Measurements from ENCODE around the gene COL27A1.

Gene COL27A1

GRCh38 chr9:114281473-114282103 lies 126.3 kb downstream of the COL27A1 start:
- H3K27me3 ChIP-seq (ENCODE audit: insufficient read depth, poor library complexity, severe bottlenecking): no peaks in the 10 kb centered on the region
- TF ChIP-seq, protein P1, sequence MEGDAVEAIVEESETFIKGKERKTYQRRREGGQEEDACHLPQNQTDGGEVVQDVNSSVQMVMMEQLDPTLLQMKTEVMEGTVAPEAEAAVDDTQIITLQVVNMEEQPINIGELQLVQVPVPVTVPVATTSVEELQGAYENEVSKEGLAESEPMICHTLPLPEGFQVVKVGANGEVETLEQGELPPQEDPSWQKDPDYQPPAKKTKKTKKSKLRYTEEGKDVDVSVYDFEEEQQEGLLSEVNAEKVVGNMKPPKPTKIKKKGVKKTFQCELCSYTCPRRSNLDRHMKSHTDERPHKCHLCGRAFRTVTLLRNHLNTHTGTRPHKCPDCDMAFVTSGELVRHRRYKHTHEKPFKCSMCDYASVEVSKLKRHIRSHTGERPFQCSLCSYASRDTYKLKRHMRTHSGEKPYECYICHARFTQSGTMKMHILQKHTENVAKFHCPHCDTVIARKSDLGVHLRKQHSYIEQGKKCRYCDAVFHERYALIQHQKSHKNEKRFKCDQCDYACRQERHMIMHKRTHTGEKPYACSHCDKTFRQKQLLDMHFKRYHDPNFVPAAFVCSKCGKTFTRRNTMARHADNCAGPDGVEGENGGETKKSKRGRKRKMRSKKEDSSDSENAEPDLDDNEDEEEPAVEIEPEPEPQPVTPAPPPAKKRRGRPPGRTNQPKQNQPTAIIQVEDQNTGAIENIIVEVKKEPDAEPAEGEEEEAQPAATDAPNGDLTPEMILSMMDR (IDR thresholded peaks at IDR 0.05; ENCODE audit: insufficient read depth, low read length): no peak
- TF ChIP-seq, protein P2, sequence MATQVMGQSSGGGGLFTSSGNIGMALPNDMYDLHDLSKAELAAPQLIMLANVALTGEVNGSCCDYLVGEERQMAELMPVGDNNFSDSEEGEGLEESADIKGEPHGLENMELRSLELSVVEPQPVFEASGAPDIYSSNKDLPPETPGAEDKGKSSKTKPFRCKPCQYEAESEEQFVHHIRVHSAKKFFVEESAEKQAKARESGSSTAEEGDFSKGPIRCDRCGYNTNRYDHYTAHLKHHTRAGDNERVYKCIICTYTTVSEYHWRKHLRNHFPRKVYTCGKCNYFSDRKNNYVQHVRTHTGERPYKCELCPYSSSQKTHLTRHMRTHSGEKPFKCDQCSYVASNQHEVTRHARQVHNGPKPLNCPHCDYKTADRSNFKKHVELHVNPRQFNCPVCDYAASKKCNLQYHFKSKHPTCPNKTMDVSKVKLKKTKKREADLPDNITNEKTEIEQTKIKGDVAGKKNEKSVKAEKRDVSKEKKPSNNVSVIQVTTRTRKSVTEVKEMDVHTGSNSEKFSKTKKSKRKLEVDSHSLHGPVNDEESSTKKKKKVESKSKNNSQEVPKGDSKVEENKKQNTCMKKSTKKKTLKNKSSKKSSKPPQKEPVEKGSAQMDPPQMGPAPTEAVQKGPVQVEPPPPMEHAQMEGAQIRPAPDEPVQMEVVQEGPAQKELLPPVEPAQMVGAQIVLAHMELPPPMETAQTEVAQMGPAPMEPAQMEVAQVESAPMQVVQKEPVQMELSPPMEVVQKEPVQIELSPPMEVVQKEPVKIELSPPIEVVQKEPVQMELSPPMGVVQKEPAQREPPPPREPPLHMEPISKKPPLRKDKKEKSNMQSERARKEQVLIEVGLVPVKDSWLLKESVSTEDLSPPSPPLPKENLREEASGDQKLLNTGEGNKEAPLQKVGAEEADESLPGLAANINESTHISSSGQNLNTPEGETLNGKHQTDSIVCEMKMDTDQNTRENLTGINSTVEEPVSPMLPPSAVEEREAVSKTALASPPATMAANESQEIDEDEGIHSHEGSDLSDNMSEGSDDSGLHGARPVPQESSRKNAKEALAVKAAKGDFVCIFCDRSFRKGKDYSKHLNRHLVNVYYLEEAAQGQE (IDR thresholded peaks at IDR 0.05; ENCODE audit: insufficient replicate concordance, low read depth): no peak
- TF ChIP-seq SPI1 (IDR thresholded peaks at IDR 0.05; ENCODE audit: borderline replicate concordance, low read depth) (no peak), GABPA (IDR thresholded peaks at IDR 0.05; ENCODE audit: low read depth) (no peak), POLR2AphosphoS5 (IDR thresholded peaks at IDR 0.05; ENCODE audit: low read depth) (no peak)
- no peak overlapping the region for H3K4me3 ChIP-seq (replicated peaks; ENCODE audit: insufficient read depth, low read length)
- no peak overlapping the region for H3K27ac ChIP-seq (replicated peaks)
- DNase-seq (ENCODE audit: low read depth in 1 of 2, low spot score in 1 of 2): no peak

- Histone ChIP-seq H3K4me3 (replicated peaks; ENCODE audit: insufficient read depth, low read length) (no peak overlapping the region), H3K27ac (replicated peaks) (no peak overlapping the region), H3K27me3 (ENCODE audit: insufficient read depth, poor library complexity, severe bottlenecking) (no peaks in the 10 kb centered on the region)
- no peak for DNase-seq (ENCODE audit: low read depth in 1 of 2, low spot score in 1 of 2)
- TF ChIP-seq, protein P2 (IDR thresholded peaks at IDR 0.05; ENCODE audit: insufficient replicate concordance, low read depth): no peak
- TF ChIP-seq GABPA (IDR thresholded peaks at IDR 0.05; ENCODE audit: low read depth) (no peak), POLR2AphosphoS5 (IDR thresholded peaks at IDR 0.05; ENCODE audit: low read depth) (no peak), SPI1 (IDR thresholded peaks at IDR 0.05; ENCODE audit: borderline replicate concordance, low read depth) (no peak)
- TF ChIP-seq, protein P1 (IDR thresholded peaks at IDR 0.05; ENCODE audit: insufficient read depth, low read length): no peak
Observed at GRCh38 chr9:114282104-114282485, 126.8 kb downstream of the COL27A1 start.

GRCh38 chr9:114282507-114282906 lies 127.2 kb downstream of the COL27A1 start:
- TF ChIP-seq SPI1 (IDR thresholded peaks at IDR 0.05; ENCODE audit: borderline replicate concordance, low read depth) (no peak), GABPA (IDR thresholded peaks at IDR 0.05; ENCODE audit: low read depth) (no peak), POLR2AphosphoS5 (IDR thresholded peaks at IDR 0.05; ENCODE audit: low read depth) (no peak)
- TF ChIP-seq, protein P1 (IDR thresholded peaks at IDR 0.05; ENCODE audit: insufficient read depth, low read length): no peak
- TF ChIP-seq, protein P2 (IDR thresholded peaks at IDR 0.05; ENCODE audit: insufficient replicate concordance, low read depth): no peak
- Histone ChIP-seq H3K4me3 (replicated peaks; ENCODE audit: insufficient read depth, low read length) (no peak overlapping the region), H3K27me3 (ENCODE audit: insufficient read depth, poor library complexity, severe bottlenecking) (no peaks in the 10 kb centered on the region), H3K27ac (replicated peaks) (no peak overlapping the region)
- no peak for DNase-seq (ENCODE audit: low read depth in 1 of 2, low spot score in 1 of 2)
